Heart left ventricle (tissue), 13 donors: Measurements from ENCODE around the gene PRKAG3.

Experiments
- POLR2A ChIP-seq, 2 donors: fragments of 450-650 bp; IDR thresholded peaks; one replicate each; pipeline ENCODE4 v1.6.1; 2017; ENCODE audit warnings: antibody characterized with exemption in 2 of 2, mild to moderate bottlenecking in 2 of 2, moderate library complexity in 2 of 2
- TF ChIP-seq, protein P1 (sequence below), 12 donors: fragments of 200-600 bp; sonication (generic) in 4 of 12; IDR thresholded peaks; one replicate each; pipeline versions ENCODE4 v1.5.0 to v1.8.0; 2018 to 2022; ENCODE audit warnings: antibody characterized with exemption in 12 of 12, mild to moderate bottlenecking in 5 of 12
- donor health status: ischemic (EF 13 %, LVEDD 7.1; RV severe dilation, severe dysfunction).
- donor health status: DM: no; HTN: yes; CAD: no.
- donor health status: DM: no; HTN: no; CAD: no.
- donor health status: ischemic (EF 25% LVEDD 6.9; RV normal size, moderate dysfunction).
- donor health status: ischemic (EF 25% LVEDD 5.7; RV mildly dilated, moderate dysfunction).
- donor health status: ischemic (EF 35%, LVEDD 5.7; RV mildly dilated, moderate dysfunction).
- donor health status: nonischemic (EF 11% LVEDD 7.7; RV severe dilation, severe dysfunction).
- donor health status: DM: yes; HTN: yes; CAD: no.
- donor health status: PGD.
- donor health status: ischemic (EF 29% LVEDD 5.4; RV normal size, mild dysfunction).
- donor health status: nonischemic (EF 23%, LVEDD 6.1; RV moderate dilation, normal function).

DNA sequence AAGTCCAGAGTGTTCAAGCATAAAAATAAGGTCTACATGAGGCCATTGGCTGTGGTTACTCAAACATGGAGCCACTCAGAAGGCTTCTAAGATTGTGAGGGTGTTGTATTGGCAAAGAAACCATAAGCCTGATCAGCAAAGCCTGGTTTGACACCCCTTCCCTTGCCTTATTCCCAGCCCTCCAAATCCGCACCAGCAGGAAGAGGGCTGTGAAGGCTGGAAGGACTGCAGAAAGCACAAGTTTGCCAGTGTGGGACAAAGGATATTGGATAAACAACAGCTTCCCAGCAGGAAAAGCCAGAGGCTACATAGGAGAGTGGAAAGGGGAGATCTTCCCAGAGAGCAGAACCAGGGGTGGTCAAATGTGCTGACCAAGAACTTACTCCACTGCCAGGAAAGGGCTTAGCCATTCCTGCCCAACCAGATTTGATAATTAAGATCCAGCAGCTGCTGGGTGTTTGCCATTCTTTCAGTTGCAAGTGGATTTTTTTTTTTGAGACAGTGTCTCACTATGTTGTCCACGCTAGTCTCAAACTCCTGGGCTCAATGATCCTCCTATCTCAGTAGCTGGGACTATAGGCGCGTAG lies 1.5 kb upstream of the PRKAG3 start:
- TF ChIP-seq POLR2A (IDR thresholded peaks at IDR 0.05): no peak
- TF ChIP-seq, protein P1, sequence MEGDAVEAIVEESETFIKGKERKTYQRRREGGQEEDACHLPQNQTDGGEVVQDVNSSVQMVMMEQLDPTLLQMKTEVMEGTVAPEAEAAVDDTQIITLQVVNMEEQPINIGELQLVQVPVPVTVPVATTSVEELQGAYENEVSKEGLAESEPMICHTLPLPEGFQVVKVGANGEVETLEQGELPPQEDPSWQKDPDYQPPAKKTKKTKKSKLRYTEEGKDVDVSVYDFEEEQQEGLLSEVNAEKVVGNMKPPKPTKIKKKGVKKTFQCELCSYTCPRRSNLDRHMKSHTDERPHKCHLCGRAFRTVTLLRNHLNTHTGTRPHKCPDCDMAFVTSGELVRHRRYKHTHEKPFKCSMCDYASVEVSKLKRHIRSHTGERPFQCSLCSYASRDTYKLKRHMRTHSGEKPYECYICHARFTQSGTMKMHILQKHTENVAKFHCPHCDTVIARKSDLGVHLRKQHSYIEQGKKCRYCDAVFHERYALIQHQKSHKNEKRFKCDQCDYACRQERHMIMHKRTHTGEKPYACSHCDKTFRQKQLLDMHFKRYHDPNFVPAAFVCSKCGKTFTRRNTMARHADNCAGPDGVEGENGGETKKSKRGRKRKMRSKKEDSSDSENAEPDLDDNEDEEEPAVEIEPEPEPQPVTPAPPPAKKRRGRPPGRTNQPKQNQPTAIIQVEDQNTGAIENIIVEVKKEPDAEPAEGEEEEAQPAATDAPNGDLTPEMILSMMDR (IDR thresholded peaks at IDR 0.05): no peak
